ENCODE measurements around the gene PDE4D.

Gene PDE4D

DNA sequence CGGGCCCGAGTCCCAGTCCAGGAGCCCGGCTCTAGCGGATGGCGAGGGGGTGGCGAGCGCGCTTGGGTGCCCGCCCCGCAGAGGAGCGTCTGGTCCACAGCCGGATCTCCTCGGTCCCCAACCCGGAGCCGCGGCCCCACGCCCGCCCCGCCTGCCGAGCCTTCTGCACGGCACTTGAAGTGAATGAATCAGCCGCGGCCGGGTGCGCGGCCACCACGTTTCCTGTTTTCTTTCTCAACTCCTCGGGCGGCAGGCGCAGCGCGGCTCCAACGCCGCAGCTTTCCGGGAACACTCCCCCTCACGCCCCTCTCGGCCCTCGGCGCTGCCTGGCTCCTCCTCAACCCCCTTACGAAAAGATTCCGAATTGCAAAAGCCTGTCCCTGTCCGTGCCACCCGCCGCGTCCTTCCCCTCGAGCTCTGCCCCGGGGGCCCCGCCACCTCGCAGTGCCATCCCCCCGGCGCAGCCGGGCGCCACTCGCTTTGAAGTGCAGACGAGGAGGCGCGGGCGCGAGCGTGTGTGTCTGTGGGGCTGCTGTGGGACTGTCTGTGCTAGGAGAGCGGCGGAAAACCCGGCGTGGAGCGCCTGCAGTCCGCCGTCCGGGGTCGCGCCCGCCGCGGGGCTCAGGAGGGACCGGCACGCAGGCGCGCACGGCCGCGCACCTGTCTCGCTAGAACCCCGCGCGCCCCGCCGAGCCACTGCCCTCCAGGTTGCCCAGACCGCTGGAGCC lies 854.1 kb downstream of the PDE4D start:
- Histone ChIP-seq H3K36me3 (no peaks in the 10 kb centered on the region), H3K9me3 (no peaks in the 10 kb centered on the region), H3K4me3 (peak overlapping the region; percentile 63 to 79), H3K4me1 (peaks cover 0 to 69% (median 15%) of the 10 kb centered on the region in 4 donors), H3K27ac (peak overlapping the region; percentile 79 to 84), H3K27me3 (no peaks in the 10 kb centered on the region)
- peak; percentile 84 to 92 for DNase-seq
- TF ChIP-seq, protein P1, sequence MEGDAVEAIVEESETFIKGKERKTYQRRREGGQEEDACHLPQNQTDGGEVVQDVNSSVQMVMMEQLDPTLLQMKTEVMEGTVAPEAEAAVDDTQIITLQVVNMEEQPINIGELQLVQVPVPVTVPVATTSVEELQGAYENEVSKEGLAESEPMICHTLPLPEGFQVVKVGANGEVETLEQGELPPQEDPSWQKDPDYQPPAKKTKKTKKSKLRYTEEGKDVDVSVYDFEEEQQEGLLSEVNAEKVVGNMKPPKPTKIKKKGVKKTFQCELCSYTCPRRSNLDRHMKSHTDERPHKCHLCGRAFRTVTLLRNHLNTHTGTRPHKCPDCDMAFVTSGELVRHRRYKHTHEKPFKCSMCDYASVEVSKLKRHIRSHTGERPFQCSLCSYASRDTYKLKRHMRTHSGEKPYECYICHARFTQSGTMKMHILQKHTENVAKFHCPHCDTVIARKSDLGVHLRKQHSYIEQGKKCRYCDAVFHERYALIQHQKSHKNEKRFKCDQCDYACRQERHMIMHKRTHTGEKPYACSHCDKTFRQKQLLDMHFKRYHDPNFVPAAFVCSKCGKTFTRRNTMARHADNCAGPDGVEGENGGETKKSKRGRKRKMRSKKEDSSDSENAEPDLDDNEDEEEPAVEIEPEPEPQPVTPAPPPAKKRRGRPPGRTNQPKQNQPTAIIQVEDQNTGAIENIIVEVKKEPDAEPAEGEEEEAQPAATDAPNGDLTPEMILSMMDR (IDR thresholded peaks at IDR 0.05), result no peak
- intact Hi-C loops (cut with DNase I; ENCODE audit: low total_unique reads), result loop anchor here (10.0 kb wide), 2 partner anchors 115 to 125 kb away; no protein-coding TSS in a partner anchor

DNA sequence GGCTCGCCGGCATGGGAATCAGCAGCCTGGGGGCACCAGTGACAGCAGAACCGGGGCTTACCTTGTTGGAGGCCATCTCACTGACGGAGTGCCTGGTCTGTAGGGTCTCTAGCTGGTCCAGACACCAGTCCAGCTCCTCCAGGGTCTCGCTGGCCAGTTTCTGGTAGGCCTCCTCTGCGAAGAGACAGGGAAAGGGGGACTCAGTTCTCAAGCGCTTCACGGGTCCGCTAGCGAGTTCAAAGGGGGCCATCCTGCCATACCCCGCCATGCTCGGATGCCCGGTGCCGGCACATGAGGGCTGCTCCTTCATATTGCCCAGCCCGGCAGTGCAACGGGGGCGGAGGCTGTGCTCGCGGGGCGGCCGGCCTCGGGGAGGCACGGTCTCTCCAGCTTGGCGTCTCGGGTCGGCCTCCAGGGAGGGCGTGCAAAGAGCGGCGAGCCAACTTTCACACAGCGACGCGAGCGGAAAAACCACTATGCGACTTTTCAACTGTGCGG lies 854.7 kb downstream of the PDE4D start:
- DNase-seq, result peak in 1 of 2 donors; percentile 28
- intact Hi-C loops (cut with DNase I; ENCODE audit: low total_unique reads), result loop anchor here (10.0 kb wide), 2 partner anchors 114 to 126 kb away; no protein-coding TSS in a partner anchor
- peaks cover 0 to 72% (median 15%) of the 10 kb centered on the region in 4 donors for H3K4me1 ChIP-seq
- peak overlapping the region; percentile 79 to 84 for H3K27ac ChIP-seq
- H3K9me3 ChIP-seq, result no peaks in the 10 kb centered on the region
- H3K27me3 ChIP-seq, result no peaks in the 10 kb centered on the region
- TF ChIP-seq, protein P1 (IDR thresholded peaks at IDR 0.05), result no peak
- no peaks in the 10 kb centered on the region for H3K36me3 ChIP-seq
- H3K4me3 ChIP-seq, result peak overlapping the region; percentile 63 to 79

DNA sequence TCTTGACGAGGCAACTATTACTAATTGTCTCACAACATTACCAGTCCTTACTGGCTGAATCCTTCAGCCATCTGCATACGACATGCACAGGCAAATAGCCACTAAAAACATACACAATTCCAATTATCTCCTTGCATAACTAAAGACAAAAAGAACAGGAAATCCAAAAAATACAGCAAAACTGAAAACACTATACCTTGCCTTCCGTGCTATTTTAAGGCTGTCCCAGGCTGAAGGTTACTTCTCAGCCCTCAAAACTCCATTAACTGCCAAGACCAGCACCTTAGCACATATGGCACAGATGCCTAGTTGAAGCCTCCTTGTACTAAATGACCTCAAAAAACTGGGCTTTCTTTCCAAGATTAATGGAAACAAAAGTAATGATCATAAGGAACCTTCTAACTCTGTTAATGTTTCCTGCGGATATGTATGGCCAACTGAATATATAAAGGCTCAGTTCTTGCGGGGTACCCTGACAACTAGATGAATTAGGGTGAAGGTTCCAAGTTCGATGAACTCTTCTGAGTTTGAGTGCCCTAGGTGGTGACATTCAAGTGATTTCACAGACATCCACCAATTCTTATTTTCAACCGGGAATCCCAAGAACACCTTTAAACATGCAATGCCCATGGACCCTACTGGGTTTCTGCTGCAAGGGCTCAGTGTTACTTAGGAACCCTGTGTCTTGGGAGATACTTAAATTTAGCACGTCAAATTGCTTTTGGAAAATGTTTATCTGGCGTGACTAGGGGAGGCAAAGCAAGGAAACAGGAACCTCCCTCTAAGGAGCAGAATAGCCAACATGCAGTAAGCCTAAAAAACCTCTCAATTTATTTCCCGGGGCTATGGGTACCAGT lies 855.4 kb downstream of the PDE4D start:
- TF ChIP-seq, protein P1 (IDR thresholded peaks at IDR 0.05), result no peak
- H3K27me3 ChIP-seq, result no peaks in the 10 kb centered on the region
- no peak for DNase-seq
- no peaks in the 10 kb centered on the region for H3K9me3 ChIP-seq
- H3K4me3 ChIP-seq, result peak overlapping the region; percentile 63 to 79
- H3K27ac ChIP-seq, result peak overlapping the region; percentile 79 to 84
- H3K36me3 ChIP-seq, result no peaks in the 10 kb centered on the region
- intact Hi-C loops (cut with DNase I; ENCODE audit: low total_unique reads), result loop anchor here (10.0 kb wide), 2 partner anchors 113 to 127 kb away; no protein-coding TSS in a partner anchor
- H3K4me1 ChIP-seq, result peaks cover 0 to 72% (median 15%) of the 10 kb centered on the region in 4 donors

DNA sequence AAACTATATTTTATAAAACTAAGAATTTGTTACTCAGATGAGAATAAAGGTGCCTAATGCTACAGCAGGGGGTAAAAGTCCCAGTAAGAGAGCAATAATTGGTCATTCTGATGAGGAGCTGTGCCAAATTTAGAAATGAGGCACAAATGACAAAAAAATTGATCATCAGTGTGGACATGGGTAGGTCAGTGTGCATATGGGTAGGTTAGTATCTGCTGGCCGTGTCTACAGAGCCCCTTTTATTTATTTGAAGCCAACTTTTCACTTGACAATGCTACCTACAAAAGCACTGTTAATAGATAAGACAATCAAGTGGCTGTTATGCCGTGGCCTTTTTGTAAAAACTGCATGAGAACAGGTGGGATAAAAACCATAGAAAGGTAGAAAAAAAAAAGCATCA lies 856.1 kb downstream of the PDE4D start:
- Histone ChIP-seq H3K4me1 (peaks cover 0 to 68% (median 13%) of the 10 kb centered on the region in 4 donors), H3K9me3 (no peaks in the 10 kb centered on the region), H3K27ac (peak overlapping the region in 1 of 2 donors; percentile 84), H3K36me3 (no peaks in the 10 kb centered on the region), H3K4me3 (peak overlapping the region; percentile 63 to 79), H3K27me3 (no peaks in the 10 kb centered on the region)
- TF ChIP-seq, protein P1 (IDR thresholded peaks at IDR 0.05), result no peak
- intact Hi-C loops (cut with DNase I; ENCODE audit: low total_unique reads), result loop anchor here (10.0 kb wide), 2 partner anchors 113 to 127 kb away; no protein-coding TSS in a partner anchor
- no peak for DNase-seq

DNA sequence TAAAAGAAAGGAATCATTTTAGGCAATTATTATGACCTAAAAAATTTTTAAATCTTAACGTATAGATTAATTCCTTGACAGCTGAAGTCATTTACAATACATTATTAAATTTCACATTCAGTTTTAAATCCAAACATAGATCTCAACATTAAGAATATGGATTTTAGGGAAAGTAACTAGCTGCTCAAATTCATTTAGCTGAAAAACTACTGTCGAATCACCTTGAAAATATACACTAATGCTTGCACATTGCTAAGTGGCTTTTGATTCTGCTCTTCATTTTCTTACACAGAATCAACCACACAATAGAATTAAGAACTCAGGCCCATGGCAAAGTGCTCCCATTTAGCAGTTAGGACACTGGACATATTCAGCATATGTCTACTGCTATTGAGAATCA lies 856.5 kb downstream of the PDE4D start:
- DNase-seq, result no peak
- Histone ChIP-seq H3K27ac (peak overlapping the region; percentile 14 to 84), H3K4me3 (peak overlapping the region; percentile 63 to 79), H3K36me3 (no peaks in the 10 kb centered on the region), H3K9me3 (no peaks in the 10 kb centered on the region), H3K4me1 (peaks cover 0 to 64% (median 11%) of the 10 kb centered on the region in 4 donors), H3K27me3 (no peaks in the 10 kb centered on the region)
- TF ChIP-seq, protein P1 (IDR thresholded peaks at IDR 0.05), result no peak
- intact Hi-C loops (cut with DNase I; ENCODE audit: low total_unique reads), result loop anchor here (10.0 kb wide), 2 partner anchors 112 to 128 kb away; no protein-coding TSS in a partner anchor

Data from tibial artery (tissue), 4 donors.